Stimulated activated CD4-positive, alpha-beta T cell treated with anti-CD3 and anti-CD28 coated beads, TNF-alpha, amount 100 ng/mL, for 24 hours (primary cell): ENCODE measurements around the gene KLK10.
"Not testable (repeated sequence)": the region's sequence is repeated elsewhere in the genome, so short reads cannot be mapped to it uniquely, and the experiment has no call there.

Source experiments
- DNase-seq, 3 experiments: peaks; one replicate each; pipeline ENCODE4 v3.0.0-alpha.2; 2020; ENCODE audit warnings: low read depth in 3 of 3

KLK10 gene

DNA sequence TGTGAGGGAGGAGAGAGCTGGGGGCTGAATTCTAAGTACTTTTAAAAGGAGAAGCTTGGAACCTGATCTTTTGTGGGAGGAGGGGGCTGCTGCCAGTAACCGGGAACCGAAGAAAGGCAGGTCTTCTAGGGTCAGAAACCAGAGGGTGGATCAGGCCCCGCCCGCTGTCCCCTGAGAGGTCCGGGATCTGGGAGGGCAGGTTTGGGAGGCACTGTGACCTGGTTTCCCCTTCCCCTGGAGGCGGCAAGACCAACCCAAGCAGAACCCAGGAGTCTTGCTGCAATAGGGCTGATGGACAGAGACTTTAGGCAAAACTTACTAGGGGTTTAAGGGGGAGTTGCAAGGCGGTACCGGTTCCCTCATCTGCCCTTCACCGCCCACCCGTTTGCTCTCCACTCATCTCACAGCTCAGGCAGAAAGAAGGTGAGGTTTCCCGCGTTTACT lies 17.4 kb downstream of the KLK10 start:
- DNase-seq: no peak

DNA sequence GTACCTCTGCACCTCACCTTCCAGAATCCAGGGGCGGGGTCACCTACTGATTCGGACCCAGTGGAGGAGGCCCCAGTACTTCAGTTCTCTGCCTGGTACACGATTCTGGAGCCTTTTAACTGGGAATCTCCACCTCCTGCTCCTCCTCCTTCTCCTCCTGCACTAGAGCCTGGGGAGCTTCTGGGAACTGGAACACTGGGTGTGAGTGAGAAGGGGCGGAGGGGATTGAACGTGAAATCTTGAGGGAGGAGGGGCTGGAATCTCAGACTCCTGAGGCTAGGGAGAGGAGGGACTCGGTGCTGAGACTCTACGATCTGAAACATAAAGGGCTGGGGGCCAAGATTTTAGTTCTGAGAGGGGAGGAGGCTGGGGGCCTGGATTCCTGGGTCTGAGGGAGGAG lies 18.0 kb downstream of the KLK10 start, which contains the start of gene KLK8:
Gene KLK8, minus strand, starts transcription at position 90 of the 400 bp plus-strand sequence. CDS start 437 bp downstream, outside the sequence.
- no peak for DNase-seq

DNA sequence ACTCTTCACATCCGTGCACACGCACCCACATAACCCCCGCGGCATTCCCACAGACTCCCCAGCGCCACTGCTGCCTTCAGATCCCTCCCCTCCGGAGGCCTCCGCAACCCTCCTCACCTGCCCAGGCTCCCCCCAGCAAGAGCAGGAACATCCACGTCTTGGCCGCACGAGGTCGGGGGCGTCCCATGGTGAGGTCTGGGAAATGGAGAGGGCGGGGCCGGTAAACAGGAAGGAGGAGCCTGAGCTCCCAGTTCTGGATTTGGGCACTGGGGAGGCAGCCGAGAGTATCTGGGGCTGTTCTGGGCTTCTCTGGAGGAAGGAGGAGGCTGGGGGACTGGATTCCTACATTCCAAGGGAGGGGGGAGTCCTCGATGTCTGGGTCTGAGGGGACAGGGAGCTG lies 18.5 kb downstream of the KLK10 start:
- DNase-seq: no peak

DNA sequence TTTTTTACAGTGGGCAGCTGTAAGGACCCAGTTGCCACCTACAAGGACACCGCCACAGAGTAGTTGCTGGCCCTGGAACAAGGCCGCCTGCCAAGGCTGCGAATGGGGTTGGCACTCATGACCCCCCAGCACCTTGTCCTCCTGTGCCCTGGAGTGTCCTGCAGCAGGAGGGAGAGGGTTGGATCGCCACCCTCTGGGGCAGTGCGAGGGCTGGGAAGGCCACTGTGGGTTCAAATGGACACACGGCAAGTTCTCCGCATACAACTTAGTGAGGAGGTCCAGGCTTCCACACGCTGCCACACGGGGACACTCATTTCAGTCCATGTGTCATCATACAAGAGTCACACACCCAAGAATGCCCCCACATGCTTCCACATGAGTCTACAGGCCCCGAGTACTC lies 19.1 kb downstream of the KLK10 start:
- DNase-seq: no peak

DNA sequence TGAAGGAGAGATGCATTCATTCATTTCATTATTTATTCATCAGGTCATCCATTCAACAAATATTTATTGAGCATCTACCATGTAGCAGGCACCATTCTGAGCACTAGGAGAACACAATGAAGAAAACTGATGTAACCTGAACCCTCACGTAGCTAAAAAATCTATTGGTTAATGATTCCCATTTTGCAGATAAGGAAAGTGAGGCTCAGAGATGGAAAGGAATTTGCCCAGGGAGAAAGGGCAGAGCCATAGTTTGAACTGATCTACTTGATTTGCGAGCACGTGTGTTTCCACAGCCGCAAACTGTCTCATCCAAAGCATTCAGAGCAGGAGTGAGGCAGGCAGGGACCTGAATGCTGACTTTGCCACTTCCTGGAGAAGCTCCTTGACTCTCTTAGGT lies 20.8 kb downstream of the KLK10 start:
- DNase-seq: no peak

DNA sequence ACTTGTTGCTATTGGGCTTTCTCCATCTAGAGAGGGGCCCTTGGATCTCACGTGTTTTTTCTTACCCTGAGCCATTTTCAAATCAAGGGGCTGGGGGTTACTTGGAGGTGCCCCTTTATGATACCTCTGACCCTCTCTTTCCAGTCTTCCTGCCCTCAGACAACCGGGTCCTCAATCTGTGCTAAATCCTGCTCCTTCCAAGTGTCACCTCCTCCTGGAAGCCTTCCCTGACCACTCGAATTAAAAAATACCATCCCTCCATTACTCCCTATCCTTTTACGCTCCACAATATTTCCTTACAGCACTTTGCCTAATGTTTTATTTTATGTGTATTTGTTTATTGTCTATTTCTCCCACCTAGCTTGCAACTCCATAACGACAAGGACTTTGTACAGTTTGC lies 21.4 kb downstream of the KLK10 start:
- DNase-seq: no peak

DNA sequence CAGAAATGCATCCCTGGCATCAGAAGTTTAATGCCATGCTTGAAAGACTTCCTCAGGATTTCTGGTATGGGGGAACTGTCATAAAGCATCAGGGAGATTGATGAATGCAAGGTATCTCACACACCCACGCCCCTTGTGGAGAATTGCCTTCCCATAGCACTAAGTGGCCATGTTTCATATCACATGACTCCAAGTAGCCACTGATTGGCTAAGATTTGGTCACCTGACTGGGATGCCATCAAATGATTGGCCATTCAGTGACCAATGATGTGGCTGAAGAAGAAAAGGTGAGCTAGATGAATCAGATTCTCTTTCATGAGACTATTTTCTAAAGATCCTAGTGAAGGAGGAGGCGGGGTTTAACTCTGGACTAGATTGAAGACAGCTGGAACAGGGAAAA lies 25.4 kb downstream of the KLK10 start:
- no peak for DNase-seq

DNA sequence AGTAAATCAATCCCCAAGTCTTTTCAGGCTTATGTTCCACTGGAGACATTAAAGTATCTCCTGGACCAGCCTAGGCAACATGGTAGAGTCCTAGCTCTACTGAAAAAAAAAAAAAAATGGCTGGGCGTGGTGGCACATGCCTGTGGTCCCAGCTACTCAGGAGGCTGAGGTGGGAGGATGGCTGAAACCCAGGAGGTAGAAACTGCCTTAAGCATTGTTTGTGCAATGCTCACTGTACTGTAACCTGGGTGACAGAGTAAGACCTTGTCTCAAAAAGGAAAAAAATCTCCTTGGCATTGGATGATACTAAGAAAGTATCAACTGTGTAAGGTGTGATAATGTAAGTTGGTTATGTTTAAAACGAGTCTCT lies 26.9 kb downstream of the KLK10 start:
- DNase-seq: no peak

DNA sequence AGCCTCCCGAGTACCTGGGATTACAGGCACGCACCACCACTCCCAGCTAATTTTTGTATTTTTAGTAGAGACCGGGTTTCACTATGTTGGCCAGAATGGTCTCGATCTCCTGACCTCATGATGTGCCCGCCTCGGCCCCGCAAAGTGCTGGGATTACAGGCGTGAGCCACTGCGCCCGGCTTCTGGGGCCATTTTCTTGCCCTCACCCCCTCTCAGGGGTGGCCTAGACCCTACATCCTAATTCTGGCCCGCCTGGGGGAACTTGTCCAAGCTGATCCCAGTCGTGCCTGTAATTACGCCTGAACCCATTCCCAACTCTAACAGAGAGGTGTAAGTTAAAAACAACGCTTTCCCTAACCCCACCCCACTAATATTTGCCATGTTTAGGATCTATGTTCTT lies 35.1 kb downstream of the KLK10 start:
- DNase-seq: not testable (repeated sequence)

DNA sequence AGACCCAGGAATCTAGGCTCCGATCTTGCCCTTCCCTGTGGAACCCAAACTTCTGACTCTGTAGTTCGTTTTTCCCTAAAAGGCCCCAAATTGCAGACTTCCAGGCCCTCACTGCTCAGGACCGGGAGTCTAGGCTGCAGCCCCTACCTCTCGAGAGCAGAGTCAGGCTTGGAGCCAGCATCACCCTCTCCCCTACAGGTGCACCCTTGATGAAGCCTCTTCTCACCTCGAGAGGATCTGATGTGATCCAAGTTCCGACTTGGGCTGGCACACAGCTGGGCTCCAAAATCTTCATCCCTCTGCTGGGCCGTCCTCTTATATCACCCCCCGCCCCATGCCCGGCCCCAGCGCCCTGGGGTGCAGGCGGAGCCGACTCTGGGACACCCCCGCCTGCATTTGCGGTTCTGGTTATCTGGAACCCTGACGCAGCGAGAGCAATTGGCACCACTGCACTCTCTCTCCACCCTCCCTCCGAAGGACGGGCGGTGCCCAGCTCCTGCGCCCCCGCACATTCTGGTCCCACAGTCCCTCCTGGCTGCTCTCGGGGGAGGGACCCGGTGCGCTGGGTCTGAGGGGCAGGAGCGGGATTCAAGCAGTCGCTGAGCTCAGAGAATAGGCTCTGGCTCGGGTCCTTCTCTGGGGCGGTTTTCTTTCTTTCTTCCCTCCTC lies 35.8 kb downstream of the KLK10 start, which contains the start of gene KLK7:
Gene KLK7, minus strand, starts transcription at position 293 of the 668 bp plus-strand sequence. CDS start 1,518 bp downstream, outside the sequence.
- no peak for DNase-seq

DNA sequence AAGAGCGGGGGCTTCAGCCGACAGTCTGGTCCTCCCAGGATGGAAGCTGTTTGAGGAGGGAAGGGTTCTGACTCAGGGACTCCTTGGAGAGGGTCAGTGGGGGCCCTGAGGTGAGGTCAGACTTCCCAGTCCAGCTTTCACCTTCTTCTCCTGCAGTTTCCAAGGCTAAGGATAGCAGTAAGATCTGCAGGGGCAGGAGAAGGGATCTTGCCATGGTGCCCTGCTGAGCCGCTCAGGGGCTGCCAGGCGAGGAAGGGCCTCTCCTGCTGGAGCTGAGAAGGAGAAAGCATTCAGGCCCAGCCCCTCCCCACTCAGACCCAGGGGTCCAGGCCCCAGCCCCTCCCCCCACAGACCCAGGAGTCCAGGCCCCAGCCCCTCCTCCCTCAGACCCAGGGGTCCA lies 37.3 kb downstream of the KLK10 start:
- no peak for DNase-seq

DNA sequence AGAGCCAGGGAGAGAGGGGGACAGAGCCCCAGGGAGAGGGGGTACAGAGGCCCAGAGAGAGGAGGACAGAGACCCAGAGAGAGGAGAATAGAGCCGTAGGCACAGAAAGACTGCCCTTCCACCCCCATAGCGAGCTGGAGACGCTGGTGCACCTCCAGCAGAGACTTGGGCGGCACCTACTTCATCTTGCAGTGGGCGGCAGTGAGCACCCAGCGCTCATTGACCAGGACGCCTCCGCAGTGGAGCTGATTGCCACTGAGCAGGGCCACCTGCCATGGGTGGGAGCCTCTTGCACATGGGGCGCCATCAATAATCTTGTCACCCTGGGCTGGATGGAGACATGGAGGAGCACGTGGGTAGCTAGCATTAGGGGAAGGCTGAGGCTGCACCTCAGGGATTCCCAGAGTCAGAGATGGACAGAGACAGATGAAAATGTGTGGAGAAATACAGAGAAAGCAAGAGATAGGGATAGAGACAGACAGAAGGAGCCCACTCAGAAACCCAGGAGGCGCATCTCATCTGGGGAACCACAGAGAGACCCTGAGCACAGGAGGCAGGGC lies 37.8 kb downstream of the KLK10 start:
- no peak for DNase-seq

DNA sequence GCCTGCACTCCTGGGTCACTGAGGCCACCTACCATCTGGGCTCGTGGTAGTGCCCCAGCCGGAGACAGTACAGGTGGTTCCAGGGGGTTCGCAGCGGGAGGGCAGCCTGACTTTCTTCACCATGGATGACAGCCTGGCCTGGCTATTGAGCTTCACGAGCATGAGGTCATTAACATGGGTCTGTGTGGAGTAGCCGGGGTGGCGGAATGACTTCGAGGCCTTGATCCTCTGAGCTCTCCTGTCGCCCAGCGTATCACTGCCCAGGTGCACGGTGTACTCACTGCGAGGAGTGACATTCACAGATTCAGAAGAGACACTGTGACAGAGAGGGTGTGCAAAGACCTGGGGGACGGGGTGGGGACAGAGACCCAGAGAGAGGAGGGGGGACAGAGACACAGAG lies 39.3 kb downstream of the KLK10 start:
- no peak for DNase-seq

DNA sequence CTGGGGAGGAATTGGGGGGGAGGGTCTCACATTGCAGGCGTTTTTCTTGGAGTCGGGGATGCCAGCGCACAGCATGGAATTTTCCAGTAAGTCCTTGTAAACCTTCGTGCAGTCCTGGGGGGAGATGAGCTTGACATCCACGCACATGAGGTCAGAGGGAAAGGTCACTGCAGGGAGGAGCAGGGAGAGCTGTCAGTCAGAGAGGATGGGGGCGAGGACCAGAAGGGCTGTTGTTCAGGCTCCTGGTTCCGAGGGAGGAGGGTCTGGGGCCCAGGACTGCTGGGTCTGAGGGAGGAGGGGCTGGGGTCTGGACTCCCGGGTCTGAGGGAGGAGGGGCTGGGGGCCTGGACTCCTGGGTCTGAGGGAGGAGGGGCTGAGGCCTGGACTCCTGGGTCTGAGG lies 39.8 kb downstream of the KLK10 start:
- DNase-seq: no peak

DNA sequence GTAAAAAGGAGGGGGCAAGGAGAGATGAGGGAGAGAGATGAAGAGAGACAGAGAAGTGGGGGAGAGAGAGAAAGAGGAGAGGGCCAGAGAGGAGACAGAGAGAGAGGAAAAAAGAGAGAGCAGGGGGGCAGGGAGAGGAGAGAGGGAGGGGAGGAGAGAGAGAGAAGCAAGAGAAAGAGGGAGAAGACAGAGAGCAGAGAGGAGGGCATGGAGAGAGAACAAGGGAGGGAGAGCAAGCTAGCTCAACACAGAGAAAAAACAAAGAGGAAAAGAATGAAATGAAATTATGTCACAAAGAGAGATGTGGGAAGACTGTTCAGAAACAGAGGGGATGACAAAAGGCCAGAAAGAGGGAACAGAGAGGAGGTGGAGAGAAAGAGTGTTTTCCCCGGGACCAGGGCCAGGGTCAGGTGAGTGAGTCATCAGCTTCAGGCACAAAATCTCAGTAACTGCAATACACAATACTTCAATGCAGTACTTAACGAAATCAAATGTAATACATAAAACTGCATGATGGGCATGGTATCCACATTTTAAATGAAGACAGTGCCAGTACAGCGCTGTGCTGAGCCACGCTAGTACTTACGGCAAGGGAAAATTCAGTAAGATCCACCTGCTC lies 40.6 kb downstream of the KLK10 start:
- DNase-seq: no peak

DNA sequence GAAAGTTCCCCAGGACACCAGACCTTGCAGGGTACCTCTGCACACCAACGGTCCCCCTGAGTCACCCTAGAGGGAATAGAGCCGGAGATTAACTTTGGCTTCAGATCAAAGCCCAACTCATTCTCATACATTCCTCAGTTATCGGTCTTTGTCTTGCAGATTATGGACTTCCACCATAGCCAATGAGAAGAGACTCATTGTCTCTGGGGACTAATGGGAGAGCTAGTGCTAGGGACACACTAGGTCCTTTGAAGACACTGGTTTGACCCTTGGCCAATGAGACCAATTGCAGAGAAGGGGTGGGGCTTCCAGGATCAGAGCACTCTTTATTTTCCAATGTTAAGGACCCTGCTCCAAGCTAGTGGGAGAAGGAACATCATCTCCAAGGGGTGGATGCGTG lies 41.9 kb downstream of the KLK10 start:
- DNase-seq: no peak

DNA sequence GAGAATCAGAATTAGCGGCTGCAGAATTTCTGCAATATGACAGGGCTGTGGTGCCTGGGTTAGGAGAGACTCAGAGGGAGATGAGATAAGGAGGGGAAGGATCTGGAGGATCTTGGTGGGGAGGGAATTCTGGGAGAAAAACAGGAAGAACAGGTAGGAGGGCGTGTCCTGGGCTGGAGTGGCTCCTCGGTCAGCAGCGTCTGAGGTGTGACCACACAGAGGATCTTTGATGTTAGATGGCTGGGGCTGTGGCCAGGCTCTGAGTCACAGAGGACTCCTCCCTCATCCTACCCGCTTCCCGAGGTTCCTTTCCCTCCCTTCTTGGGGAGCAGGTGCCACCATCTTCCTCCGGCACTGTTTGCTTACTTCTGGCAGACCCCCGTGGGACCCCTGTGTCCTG lies 43.7 kb downstream of the KLK10 start:
- DNase-seq: no peak

DNA sequence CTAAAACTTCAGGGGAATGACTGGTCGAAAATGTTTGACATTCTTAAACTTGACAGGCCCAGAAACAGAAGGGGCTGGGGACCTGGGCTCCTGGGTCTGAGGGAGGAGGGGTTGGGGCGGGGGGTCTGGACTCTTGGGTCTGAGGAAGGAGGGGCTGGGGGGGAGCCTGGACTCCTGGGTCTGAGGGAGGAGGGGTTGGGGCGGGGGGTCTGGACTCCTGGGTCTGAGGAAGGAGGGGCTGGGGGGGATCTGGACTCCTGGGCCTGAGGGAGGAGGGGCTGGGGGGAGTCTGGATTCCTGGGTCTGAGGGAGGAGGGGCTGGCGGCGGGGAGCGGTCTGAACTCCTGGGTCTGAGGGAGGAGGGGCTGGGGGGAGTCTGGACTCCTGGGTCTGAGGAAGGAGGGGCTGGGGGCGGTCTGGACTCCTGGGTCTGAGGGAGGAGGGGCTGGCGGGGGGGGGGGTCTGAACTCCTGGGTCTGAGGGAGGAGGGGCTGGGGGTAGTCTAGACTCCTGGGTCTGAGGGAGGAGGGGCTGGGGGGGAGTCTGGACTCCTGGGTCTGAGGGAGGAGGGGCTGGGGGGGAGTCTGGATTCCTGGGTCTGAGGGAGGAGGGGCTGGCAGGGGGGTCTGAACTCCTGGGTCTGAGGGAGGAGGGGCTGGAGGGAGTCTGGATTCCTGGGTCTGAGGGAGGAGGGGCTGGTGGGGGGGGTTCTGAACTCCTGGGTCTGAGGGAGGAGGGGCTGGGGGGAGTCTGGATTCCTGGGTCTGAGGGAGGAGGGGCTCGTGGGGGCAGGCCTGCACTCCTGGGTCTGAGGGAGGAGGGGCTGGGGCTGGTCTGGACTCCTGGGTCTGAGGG lies 44.6 kb downstream of the KLK10 start:
- no peak for DNase-seq

DNA sequence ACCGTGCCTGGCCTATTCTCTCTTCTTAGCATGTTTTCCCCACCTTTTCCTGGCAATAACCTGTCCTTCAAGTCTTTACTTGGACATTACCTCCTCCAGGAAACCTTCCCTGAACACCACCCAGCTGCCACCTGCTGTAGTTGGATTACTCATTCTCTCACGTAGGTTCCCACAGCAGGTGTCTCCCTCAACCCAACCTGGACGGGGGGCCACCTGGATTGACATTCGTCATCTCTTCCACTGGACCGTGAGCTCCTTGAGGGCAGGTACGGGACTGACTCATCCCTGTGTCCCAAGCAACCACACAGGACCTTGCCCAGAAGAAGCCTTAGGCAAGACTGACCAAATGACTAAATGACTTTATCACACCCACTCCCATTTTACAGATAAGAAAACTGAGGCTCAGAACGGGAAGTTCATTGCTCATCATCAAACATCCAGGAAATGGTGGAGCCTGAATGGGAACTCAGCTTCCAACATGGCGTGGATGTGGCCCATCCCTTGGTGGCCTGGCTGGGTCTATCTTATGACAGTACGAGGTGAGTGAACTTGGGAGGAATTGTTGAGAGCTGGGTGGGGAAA lies 46.6 kb downstream of the KLK10 start:
- DNase-seq: no peak

DNA sequence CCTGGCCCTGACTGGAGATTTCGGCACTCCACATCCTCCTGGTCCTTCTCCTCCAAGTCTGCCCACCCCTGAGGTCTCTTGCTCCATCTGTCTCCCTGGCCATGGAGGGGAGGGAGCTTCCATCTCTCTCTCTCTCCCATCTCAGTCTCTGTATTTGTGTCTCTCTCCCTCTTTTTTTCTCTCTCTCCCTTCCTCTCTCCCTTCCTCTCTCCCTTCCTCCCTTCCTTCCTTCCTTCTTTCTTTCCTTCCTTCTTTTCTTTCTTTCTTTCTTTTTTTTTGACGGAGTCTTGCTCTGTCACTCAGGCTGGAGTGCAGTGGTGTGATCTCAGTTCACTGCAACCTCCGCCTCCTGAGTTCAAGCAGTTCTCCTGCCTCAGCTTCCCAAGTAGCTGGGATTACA lies 49.7 kb downstream of the KLK10 start:
- not testable (repeated sequence) for DNase-seq

DNA sequence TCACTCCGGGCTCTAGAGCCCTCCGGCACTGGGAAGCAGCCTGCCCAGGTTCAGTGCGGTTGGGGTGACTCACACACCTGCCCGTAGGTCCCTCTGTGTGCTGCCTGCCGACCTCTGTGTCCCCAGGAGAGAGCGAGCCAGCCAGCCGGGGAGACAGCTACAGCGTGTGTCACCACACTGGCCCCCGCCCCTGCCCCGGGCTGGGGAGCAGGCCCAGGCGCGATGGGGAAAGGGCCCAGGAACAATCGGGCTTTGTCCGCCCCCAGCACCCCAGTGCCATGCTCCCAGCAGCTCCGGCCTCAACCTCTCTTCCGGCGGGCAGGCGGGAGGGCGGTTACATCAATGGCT lies 50.1 kb downstream of the KLK10 start, which contains the start of gene KLK6:
Gene KLK6, minus strand, starts transcription at position 179 of the 348 bp plus-strand sequence. CDS start 1,487 bp downstream, outside the sequence.
- no peak for DNase-seq
